SU-DHL-6 (cell line): ENCODE data around the gene LPIN1.

Experiments
- H2AFZ ChIP-seq: fragments of 200-600 bp; sonication (generic); 2 replicates; pipeline ENCODE4 v1.6.1; 2014; ENCODE audit warnings: low read depth, mild to moderate bottlenecking, moderate library complexity, mixed read lengths, antibody characterized with exemption, low read length; ENCODE audit not compliant: severe bottlenecking
- H3F3A ChIP-seq: fragments of 200-600 bp; shearing (Covaris generic); 2 replicates; pipeline ENCODE4 v1.6.0; 2016; ENCODE audit warnings: antibody characterized with exemption, mild to moderate bottlenecking; ENCODE audit not compliant: insufficient read depth
- H3K27ac ChIP-seq: fragments of 200-600 bp; sonication (generic); 2 replicates; pipeline ENCODE4 v1.5.1; 2016; ENCODE audit warnings: low read depth, mild to moderate bottlenecking, low read length, moderate library complexity, mixed read lengths
- H3K27me3 ChIP-seq: fragments of 200-600 bp; sonication (generic), shearing (Covaris generic); 2 replicates; pipeline ENCODE4 v1.6.0; 2014; ENCODE audit warnings: mild to moderate bottlenecking, low read length
- H3K36me3 ChIP-seq: fragments of 200-600 bp; sonication (generic); 2 replicates; pipeline ENCODE4 v1.6.1; 2014; ENCODE audit warnings: mild to moderate bottlenecking, low read length, mixed read lengths
- H3K4me2 ChIP-seq: fragments of 300-600, 200-600 bp; shearing (Covaris generic), sonication (generic); 2 replicates; pipeline ENCODE4 v1.6.0; 2014; ENCODE audit warnings: low read length, low read depth, mild to moderate bottlenecking; ENCODE audit not compliant: poor library complexity, severe bottlenecking
- H3K4me3 ChIP-seq: fragments of 200-600 bp; sonication (generic); 2 replicates; pipeline ENCODE4 v1.5.1; 2014; ENCODE audit warnings: antibody characterized with exemption, low read length, mild to moderate bottlenecking, mixed read lengths; ENCODE audit not compliant: insufficient read depth, poor library complexity, severe bottlenecking
- H3K79me2 ChIP-seq: fragments of 200-600 bp; sonication (generic); 2 replicates; pipeline ENCODE4 v1.6.1; 2014; ENCODE audit warnings: mild to moderate bottlenecking, low read length, moderate library complexity; ENCODE audit not compliant: insufficient read depth
- H3K9ac ChIP-seq: fragments of 200-600 bp; sonication (generic); 2 replicates; pipeline ENCODE4 v1.7.0; 2014; ENCODE audit warnings: mild to moderate bottlenecking, low read length
- H3K9me2 ChIP-seq: fragments of 200-600 bp; sonication (generic); replicated peaks from 2 replicates; pipeline ENCODE4 v1.6.1; 2014; ENCODE audit warnings: low read length; ENCODE audit not compliant: insufficient read depth
- H3K9me3 ChIP-seq: fragments of 200-600 bp; sonication (generic); 2 replicates; pipeline ENCODE4 v1.6.1; 2014; ENCODE audit warnings: low read length, mixed read lengths; ENCODE audit not compliant: insufficient read depth
- H4K20me1 ChIP-seq: fragments of 200-600 bp; sonication (generic); 2 replicates; pipeline ENCODE4 v1.6.1; 2014; ENCODE audit warnings: low read depth, mild to moderate bottlenecking, antibody characterized with exemption, low read length, moderate library complexity, mixed read lengths
- EZH2phosphoT487 ChIP-seq: fragments of 200-600 bp; sonication (generic), shearing (Covaris generic); conservative IDR thresholded peaks from 2 replicates; pipeline ENCODE4 v1.6.1; 2018; ENCODE audit warnings: mild to moderate bottlenecking, antibody characterized with exemption, low read length, moderate library complexity, mixed read lengths
- TF ChIP-seq, protein P1 (sequence below): fragments of 200-600 bp; sonication (generic); IDR thresholded peaks from one replicate; pipeline ENCODE4 v1.5.1; 2017; ENCODE audit warnings: antibody characterized with exemption, mild to moderate bottlenecking, low read length, moderate library complexity; ENCODE audit not compliant: insufficient read depth, poor library complexity, severe bottlenecking

Gene LPIN1

DNA sequence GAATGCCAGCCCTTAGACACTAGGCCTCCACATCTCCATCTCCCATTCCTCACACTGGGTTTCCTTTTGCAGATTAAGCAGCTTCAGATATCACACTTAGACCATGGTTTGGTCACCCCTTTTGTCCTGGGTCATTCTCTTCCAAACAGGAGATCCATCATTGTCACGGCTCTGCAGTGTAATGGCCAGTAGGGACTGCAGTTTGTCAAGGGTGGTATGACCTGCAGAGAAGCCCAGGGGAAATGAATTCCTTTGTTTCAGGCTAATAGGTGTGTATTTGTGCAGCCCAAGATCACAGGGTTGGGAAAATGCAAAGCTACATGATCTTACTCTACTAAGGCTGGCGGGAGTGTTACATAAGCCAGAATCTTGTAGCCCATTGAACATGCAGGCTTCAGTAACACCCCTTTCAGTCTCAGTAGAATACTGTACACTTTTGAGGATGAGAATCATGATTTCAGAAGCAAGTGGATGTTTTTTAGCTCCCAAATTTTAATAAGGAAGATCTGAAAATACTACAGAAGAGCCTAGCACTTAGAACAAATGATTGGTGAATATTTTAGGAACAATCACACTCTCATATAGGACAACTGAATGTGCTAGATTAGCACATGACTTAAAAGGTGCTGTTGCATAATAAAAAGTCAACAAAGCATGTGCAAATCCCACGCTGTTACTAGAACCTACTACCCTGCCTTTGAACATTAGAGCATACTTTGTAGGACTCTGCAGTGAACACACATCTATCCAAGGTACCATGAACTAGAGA lies 24.0 kb upstream of the LPIN1 start:
- Histone ChIP-seq H3K4me2 (no peak overlapping the region), H3K27ac (no peak overlapping the region), H3F3A (no peaks in the 10 kb centered on the region), H3K9ac (no peak overlapping the region), H2AFZ (no peak overlapping the region), H3K79me2 (no peaks in the 10 kb centered on the region), H4K20me1 (no peaks in the 10 kb centered on the region), H3K9me2 (no peaks in the 10 kb centered on the region), H3K4me3 (no peak overlapping the region), H3K9me3 (no peaks in the 10 kb centered on the region), H3K36me3 (no peaks in the 10 kb centered on the region), H3K27me3 (0 out of 2 replicates have a peak, but pooled peaks cover 2% of the 10 kb centered on the region)
- TF ChIP-seq, protein P1, sequence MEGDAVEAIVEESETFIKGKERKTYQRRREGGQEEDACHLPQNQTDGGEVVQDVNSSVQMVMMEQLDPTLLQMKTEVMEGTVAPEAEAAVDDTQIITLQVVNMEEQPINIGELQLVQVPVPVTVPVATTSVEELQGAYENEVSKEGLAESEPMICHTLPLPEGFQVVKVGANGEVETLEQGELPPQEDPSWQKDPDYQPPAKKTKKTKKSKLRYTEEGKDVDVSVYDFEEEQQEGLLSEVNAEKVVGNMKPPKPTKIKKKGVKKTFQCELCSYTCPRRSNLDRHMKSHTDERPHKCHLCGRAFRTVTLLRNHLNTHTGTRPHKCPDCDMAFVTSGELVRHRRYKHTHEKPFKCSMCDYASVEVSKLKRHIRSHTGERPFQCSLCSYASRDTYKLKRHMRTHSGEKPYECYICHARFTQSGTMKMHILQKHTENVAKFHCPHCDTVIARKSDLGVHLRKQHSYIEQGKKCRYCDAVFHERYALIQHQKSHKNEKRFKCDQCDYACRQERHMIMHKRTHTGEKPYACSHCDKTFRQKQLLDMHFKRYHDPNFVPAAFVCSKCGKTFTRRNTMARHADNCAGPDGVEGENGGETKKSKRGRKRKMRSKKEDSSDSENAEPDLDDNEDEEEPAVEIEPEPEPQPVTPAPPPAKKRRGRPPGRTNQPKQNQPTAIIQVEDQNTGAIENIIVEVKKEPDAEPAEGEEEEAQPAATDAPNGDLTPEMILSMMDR = no peak
- no peak for TF ChIP-seq EZH2phosphoT487

DNA sequence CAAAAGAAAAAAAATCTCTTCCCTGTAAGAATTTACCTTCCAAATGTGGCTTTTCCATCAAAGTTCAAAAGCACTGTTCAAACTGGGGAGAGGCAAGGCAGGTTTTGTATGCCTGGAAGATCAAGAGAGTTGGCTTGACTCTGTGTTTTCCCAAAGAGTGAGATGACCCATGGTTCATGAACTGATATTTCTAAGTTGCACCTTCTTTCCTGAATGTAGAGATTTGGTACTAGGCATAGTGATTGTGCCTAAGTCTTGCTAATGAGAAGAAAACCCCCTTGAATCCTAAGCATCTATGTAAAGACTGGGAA lies 23.4 kb upstream of the LPIN1 start:
- H2AFZ ChIP-seq = no peak overlapping the region

DNA sequence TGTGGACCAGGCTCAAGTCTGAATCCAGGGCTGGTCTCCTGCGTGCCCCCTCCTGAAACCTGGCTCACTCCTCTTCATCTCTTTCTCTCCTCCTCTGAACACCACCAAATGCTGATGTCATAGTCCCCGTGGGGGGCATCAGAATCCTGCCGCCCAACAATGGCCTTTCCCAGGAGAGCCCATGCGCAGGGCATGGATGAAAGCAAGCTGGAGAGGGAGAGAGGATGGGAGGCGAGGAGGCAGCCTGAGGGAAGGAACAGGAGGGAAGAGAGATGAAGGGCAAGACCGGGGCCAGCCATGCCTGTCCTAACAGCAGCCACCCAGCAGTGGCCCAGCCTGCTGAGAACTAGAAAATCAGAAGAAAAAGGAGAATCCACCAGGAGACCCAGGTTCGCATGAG lies 22.3 kb upstream of the LPIN1 start:
- no peak for TF ChIP-seq EZH2phosphoT487
- TF ChIP-seq, protein P1 = no peak
- no peaks in the 10 kb centered on the region for H3K79me2 ChIP-seq
- H3K9ac ChIP-seq = no peak overlapping the region
- H3K27ac ChIP-seq = no peak overlapping the region
- no peak overlapping the region for H3K4me3 ChIP-seq
- H4K20me1 ChIP-seq = no peaks in the 10 kb centered on the region
- H3K4me2 ChIP-seq = no peak overlapping the region
- H3K9me3 ChIP-seq = no peaks in the 10 kb centered on the region
- H3K9me2 ChIP-seq = no peaks in the 10 kb centered on the region
- H3K27me3 ChIP-seq = 0 out of 2 replicates have a peak, but pooled peaks cover 2% of the 10 kb centered on the region
- no peaks in the 10 kb centered on the region for H3K36me3 ChIP-seq
- H3F3A ChIP-seq = no peaks in the 10 kb centered on the region
- H2AFZ ChIP-seq = no peak overlapping the region

More for the DNA sequence above, 23.4 kb upstream of the LPIN1 start:
- H3K9ac ChIP-seq = no peak overlapping the region
- H3K36me3 ChIP-seq = no peaks in the 10 kb centered on the region
- H3K27ac ChIP-seq = no peak overlapping the region
- H3K79me2 ChIP-seq = no peaks in the 10 kb centered on the region
- TF ChIP-seq, protein P1 = no peak
- TF ChIP-seq EZH2phosphoT487 = no peak
- H3K27me3 ChIP-seq = 0 out of 2 replicates have a peak, but pooled peaks cover 2% of the 10 kb centered on the region
- H3F3A ChIP-seq = no peaks in the 10 kb centered on the region
- H3K9me3 ChIP-seq = no peaks in the 10 kb centered on the region
- H3K4me3 ChIP-seq = no peak overlapping the region
- no peaks in the 10 kb centered on the region for H3K9me2 ChIP-seq
- no peaks in the 10 kb centered on the region for H4K20me1 ChIP-seq
- no peak overlapping the region for H3K4me2 ChIP-seq
